Measurements from ENCODE around the gene PDZD4. TPM values are rescaled to one million over a fixed set of nuclear protein-coding genes. Genes with fewer than 3 reads are reported as not detected.

Gene PDZD4
- total RNA-seq, 1 donor from 2014 or later: 0.07 TPM

DNA sequence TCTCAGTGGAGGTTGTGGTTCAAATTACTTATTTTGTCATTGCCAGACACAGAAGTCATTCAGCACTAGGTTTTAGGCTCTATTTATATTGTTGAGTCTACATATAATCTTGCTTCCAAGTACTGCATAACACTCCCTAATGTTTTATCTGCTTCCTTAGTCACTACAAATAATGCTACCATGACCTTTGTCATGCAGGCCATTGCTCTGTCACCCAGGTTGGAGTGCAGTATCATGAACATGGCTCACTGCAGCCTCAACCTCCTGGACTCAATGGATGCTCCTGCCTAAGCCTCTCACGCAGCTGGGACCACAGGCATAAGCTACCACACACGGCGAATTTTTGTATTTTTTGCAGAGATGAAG lies 23.5 kb upstream of the PDZD4 start:
- CTCF ChIA-PET: no interaction called here

DNA sequence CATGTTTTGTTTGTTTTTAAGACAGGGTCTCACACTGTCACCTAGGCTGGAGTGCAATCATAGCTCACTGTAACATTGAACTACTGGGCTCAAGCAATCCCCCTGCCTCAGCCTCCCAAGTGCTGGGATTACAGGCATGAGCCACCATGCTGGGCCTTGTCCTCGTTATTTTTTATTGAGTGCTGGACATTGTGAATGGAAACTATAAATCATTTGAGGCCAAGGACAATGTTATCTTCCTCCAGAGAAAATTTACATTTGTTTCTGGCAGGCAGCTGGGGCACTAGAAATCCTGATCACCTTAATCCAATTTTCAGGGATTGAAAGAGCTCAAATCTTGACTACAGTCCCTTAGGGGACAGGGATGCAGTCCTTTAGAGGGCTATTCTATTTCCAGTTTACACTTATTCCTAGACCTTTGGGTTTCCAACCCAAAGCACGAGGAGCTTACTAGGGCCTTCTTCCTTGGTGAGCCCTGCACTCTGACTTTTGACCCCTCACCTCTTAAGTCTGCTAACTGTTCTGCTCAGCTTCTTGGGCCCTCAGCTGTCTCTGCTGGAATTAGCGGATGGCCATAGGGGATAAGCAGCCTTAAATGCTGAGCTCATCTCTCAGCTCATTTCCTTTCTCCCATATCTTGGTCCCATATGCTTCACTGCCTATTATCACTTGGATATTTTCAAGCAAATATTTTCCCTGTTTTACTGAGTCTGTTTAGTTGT lies 23.0 kb upstream of the PDZD4 start:
- Mint-ChIP-seq H3K4me3 (no peak overlapping the region), H3K27me3 (peaks cover 8% of the 10 kb centered on the region), H3K4me1 (no peaks in the 10 kb centered on the region), H3K9me3 (no peaks in the 10 kb centered on the region), H3K27ac (no peak overlapping the region), H3K36me3 (ENCODE audit: low read depth) (no peaks in the 10 kb centered on the region)
- ChIA-PET CTCF (no interaction called here), POLR2A (no interaction called here)
- DNase-seq (no peak), ATAC-seq (ENCODE audit: low read depth) (no peak)
- intact Hi-C loops (cut with micrococcal nuclease): no loop called here
- TF ChIP-seq, protein P1, sequence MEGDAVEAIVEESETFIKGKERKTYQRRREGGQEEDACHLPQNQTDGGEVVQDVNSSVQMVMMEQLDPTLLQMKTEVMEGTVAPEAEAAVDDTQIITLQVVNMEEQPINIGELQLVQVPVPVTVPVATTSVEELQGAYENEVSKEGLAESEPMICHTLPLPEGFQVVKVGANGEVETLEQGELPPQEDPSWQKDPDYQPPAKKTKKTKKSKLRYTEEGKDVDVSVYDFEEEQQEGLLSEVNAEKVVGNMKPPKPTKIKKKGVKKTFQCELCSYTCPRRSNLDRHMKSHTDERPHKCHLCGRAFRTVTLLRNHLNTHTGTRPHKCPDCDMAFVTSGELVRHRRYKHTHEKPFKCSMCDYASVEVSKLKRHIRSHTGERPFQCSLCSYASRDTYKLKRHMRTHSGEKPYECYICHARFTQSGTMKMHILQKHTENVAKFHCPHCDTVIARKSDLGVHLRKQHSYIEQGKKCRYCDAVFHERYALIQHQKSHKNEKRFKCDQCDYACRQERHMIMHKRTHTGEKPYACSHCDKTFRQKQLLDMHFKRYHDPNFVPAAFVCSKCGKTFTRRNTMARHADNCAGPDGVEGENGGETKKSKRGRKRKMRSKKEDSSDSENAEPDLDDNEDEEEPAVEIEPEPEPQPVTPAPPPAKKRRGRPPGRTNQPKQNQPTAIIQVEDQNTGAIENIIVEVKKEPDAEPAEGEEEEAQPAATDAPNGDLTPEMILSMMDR (IDR thresholded peaks at IDR 0.05): no peak

More for the DNA sequence above, 23.5 kb upstream of the PDZD4 start:
- intact Hi-C loops (cut with micrococcal nuclease): no loop called here
- DNase-seq (no peak), ATAC-seq (ENCODE audit: low read depth) (no peak)
- H3K9me3 Mint-ChIP-seq: no peaks in the 10 kb centered on the region
- H3K27ac Mint-ChIP-seq: no peak overlapping the region
- POLR2A ChIA-PET: no interaction called here
- H3K27me3 Mint-ChIP-seq: peaks cover 8% of the 10 kb centered on the region
- no peak overlapping the region for H3K4me3 Mint-ChIP-seq
- TF ChIP-seq, protein P1 (IDR thresholded peaks at IDR 0.05): no peak
- H3K4me1 Mint-ChIP-seq: no peaks in the 10 kb centered on the region
- H3K36me3 Mint-ChIP-seq (ENCODE audit: low read depth): no peaks in the 10 kb centered on the region

DNA sequence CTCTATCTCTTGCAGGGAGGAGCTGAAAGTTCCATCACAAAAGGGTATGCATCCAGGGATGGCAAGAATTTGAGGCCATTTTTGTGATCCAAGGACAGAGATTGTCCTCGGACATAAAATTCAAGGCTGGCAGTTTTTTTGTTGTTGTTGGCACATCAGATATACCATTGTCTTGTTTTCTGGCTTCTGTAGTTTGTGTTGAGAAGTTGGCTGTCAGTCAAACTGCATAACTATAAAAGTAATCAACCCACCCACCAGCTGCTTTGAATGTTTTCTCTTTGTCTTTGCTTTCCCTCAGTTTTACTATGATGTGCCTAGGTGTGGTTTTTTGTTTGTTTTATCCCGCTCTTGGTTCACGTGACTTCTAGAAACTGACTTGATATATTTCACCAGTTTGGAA lies 21.6 kb upstream of the PDZD4 start:
- CTCF ChIA-PET: no interaction called here
- TF ChIP-seq, protein P1 (IDR thresholded peaks at IDR 0.05): no peak
- POLR2A ChIA-PET: no interaction called here
- Mint-ChIP-seq H3K27ac (no peak overlapping the region), H3K9me3 (no peaks in the 10 kb centered on the region), H3K4me3 (no peak overlapping the region), H3K36me3 (ENCODE audit: low read depth) (no peaks in the 10 kb centered on the region), H3K4me1 (no peaks in the 10 kb centered on the region), H3K27me3 (peaks cover 8% of the 10 kb centered on the region)
- no peak for DNase-seq
- intact Hi-C loops (cut with micrococcal nuclease): no loop called here
- ATAC-seq (ENCODE audit: low read depth): no peak

DNA sequence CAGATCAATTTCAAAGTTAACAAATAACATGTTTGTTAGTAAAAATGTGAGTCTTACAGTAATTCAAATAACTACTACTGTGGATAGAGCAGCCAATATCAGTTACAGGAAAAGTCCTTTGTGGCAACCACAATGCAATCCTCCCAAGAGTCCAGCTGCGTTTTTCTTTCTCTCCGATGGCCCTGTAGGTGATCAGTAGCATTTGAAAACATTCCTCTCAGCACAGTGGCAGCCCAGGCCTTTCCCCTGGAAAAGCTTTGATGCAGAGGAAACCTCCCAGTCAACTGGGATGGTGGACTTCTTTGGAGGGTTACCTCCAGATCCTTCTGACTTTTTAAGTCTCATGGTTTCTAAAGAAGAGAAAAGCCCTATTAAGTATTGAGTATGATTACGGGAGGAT lies 18.0 kb upstream of the PDZD4 start:
- DNase-seq: no peak
- H3K27me3 Mint-ChIP-seq: peaks cover 8% of the 10 kb centered on the region
- intact Hi-C loops (cut with micrococcal nuclease): no loop called here
- H3K36me3 Mint-ChIP-seq (ENCODE audit: low read depth): no peaks in the 10 kb centered on the region
- no peak overlapping the region for H3K27ac Mint-ChIP-seq
- no peak overlapping the region for H3K4me3 Mint-ChIP-seq
- no peak for ATAC-seq (ENCODE audit: low read depth)
- ChIA-PET POLR2A (no interaction called here), CTCF (no interaction called here)
- H3K9me3 Mint-ChIP-seq: no peaks in the 10 kb centered on the region
- H3K4me1 Mint-ChIP-seq: peaks cover 10% of the 10 kb centered on the region
- TF ChIP-seq, protein P1 (IDR thresholded peaks at IDR 0.05): no peak

DNA sequence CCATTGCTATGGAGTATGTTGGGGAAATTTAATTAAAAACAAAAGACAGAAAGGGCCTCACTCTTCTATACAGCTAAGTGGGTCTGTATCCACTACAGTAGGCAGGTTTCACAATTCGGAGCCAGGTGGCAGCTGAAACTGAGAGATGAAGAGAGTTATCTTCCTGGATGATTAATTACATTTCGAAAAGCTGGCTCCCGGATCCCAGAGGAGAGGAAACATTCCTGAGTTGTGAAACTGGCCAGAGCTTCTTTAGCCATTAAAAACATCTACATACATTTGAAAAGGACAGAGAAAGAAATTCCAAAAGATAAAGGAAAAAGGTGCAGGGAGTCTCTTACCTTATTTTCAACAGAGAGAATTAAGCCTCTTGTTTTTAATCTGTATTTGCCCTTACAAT lies 15.5 kb upstream of the PDZD4 start:
- Mint-ChIP-seq H3K27ac (no peak overlapping the region), H3K4me1 (peaks cover 10% of the 10 kb centered on the region), H3K9me3 (no peaks in the 10 kb centered on the region), H3K4me3 (no peak overlapping the region), H3K27me3 (peaks cover 7% of the 10 kb centered on the region), H3K36me3 (ENCODE audit: low read depth) (no peaks in the 10 kb centered on the region)
- TF ChIP-seq, protein P1 (IDR thresholded peaks at IDR 0.05): no peak
- ChIA-PET POLR2A (no interaction called here), CTCF (no interaction called here)
- no peak for ATAC-seq (ENCODE audit: low read depth)
- intact Hi-C loops (cut with micrococcal nuclease): no loop called here
- DNase-seq: no peak
